HG03520 (cell line): ENCODE results near the gene MED13L.
A peak's percentile ranks its signal among the peaks of the same experiment; 100 is the strongest.

Source experiments
- ATAC-seq: cut with Tn5 transposase; IDR thresholded peaks from one replicate; pipeline ENCODE4 v1.9.1; 2021; ENCODE audit warnings: mild to moderate bottlenecking, moderate library complexity; ENCODE audit not compliant: unreplicated experiment

MED13L gene

DNA sequence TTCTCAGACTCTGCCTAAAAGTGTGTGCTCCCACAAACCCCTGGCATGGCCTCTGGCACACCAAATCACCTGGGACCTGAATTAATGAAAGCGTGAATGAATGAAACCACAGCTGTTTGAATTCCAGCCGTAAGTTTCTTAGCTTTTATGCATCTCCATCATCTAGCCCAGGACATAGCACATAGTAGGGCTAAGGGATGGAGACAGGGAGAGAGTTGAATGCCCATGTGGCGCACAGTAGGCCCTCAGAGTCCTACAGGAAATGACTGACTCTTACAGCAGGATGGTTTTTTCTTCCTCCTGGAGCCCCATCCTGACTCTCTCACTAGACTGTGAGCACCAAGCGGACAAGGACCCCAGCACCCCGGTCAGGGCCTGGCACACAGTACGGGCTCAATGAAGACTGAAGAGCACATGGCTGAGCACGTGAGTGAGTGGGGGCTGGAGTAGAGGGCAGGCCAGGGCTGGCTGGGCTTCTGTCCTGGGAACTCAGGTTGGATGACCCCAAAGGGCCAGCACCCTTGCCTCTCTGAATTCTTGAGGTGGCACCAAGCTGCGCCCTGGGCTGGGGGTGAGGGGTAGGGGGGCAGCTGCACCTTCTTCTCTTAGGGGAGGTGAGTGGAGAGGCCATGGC, 351.3 kb downstream of the MED13L start:
- ATAC-seq, result no peak

DNA sequence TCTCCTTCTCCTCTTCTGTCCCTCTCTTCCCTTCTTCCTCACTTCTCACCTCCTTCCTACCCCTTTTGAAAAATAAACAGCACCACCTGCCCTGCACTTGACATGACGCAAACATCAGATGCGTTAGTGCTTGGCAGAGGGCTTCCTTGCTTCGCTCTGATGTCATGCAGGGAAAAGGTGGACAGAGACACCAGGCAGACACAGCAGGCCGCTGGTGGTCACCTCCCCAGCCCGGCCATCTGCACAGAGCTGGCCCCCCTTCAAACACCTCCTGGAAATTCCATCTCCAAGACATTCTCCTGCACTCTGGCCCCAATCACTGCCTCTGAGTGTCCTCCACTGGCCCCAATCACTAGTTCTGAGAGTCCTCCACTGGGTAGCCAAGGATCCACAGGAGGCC, 353.6 kb downstream of the MED13L start:
- ATAC-seq, result no peak

DNA sequence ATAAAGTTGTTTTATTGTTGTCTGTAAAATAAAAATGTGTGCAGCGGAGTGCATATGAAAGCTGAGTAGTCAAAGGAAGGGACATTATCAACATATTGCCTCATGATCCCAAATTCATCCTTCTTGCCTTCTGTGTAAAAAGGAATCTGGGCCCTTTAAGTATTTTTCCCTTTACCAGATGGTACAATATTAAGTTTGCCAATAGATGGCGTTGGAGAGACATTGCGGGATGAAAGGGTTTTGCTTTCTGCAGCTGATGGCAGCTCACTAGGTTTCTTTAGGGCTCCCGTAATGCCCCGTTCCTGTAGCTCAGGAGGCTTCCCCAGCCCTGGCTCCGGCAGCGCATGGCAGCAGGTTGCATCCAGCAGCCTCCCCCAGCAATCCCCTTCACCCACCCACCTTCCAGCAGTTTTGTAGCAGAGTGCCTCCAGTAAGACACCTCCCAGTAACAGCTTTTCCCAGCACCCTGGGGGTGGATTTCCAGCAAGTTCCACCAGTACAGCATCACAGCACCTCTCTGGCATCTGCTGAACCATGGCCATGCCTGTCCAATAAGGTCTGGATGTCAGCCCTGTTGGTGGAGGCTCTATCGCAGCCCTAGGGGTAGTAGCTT, 354.4 kb downstream of the MED13L start:
- no peak for ATAC-seq

DNA sequence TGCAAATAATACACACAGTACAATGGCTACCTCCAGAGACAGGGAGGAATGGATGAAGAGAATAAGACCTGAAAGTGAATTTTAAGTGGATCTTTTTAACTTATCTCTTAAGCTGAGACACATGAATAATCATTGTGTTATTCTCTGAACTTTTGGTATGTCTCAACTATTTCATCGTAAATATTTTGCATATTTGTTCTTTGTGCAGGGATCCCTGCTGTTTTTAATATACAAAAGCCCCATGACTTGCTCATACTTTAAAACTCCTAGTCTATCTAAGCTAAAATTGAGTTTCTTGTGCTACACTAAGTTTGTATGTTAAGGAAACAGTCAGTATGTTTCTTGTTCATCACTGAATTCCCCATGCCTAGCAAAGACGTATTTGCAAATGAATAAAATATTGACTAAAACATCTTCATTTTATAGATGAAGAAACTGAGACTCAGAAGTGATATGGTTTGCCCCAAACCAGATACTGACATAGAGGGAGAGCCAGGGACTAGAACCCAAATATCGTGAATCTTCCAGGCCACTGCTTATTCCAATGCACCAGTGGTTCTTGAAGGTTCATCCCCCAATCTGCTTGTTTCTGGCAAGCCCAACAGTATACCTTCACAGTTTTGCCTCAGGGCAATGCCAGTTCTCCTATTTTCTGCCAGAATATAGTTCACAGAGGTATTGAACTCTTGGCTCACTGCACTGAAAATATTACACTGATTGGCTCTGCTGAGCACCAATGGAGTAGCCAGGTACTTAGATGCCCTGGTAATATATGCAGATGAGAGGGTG, 356.9 kb downstream of the MED13L start:
- no peak for ATAC-seq

DNA sequence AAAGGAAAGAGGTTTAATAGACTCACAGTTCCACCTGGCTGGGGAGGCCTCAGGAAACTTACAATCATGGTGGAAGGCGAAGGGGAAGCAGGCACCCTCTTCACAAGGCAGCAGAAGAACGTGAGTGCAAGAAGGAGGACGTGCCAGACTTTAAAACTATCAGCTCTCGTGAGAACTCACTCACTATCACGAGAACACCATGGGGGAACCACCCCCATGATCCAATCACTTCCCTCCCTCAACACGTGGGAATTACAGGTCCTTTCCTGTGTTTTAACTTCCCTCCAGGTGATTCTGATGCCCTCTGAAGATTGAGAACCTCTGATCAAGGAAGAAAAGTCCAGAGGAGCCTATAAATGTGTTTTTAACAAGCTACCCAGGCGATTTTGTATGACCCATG, 358.7 kb downstream of the MED13L start:
- no peak for ATAC-seq

DNA sequence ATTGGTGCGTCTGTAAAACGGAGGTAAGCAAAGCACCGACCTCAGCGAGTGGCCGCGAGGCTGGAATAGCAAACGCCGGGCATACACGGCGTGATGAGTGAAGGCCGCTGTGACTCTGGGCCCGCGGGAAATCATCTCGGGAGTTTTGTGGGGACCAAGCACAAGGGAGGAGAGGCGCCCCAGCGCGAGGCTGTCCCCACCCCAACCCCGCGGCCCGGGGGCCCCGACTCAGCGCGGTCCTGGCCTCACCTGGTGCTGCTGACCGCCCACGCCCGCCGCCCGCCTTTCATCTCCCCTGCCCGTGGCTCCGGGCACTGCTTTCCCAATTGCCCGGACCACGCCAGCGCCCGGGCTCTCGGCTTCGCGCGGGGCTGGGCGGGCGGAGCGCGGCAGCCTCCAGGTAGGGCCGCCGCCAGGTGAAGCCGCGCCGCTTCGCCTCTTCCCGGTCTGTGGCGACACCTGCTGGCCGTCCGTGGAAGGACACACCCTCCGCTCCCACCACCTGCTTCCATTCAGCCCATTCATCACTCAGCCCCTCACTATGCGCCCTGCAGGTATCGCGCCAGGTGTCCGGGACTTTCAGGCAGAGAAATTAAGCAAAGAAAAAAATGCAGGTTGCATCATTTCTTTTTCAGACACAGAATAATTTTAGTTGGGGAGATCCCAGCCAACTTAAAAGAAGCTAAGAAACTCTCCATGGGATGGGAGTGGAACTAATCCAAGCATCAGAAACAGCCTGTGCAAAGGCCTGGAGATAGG, 360.4 kb downstream of the MED13L start:
- ATAC-seq, result peak; percentile 71

DNA sequence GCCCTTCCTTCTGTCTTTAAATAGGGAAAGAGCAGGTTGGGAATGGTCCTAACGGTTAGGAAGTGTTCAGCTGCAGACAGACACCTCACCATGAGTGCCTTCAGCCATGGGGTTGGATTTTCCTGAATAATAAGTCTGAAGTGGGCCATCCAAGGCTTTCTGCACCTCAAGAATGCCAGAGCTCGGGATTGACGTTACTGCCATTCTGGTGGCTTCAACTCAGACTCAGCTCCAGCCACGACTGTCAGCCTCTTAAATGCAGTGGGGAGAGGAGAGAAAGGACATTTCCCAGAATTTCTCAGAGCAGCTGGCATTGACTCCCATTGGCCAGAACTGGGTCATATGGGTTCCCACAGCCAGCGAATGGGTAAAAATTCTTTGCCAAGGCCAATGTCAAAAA, 363.4 kb downstream of the MED13L start:
- ATAC-seq, result no peak

DNA sequence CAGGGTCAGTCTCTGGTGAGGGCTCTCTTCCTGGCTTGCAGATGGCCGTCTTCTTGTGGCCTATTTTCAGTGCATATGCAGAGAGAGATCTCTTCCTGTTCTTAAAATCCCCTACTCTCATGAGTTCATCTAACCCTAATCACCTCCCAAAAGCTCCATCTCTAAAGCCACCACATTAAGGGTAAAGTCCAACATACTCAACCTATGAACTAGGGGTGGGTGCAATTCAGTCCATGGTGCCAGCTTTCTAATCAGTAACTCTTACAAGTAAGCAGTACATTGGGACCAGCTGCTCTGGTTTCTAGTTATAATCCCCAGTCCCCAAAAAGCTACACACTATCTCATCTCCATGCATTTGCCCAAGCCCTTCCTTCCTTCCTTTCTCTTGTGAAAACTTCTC, 365.1 kb downstream of the MED13L start:
- no peak for ATAC-seq

DNA sequence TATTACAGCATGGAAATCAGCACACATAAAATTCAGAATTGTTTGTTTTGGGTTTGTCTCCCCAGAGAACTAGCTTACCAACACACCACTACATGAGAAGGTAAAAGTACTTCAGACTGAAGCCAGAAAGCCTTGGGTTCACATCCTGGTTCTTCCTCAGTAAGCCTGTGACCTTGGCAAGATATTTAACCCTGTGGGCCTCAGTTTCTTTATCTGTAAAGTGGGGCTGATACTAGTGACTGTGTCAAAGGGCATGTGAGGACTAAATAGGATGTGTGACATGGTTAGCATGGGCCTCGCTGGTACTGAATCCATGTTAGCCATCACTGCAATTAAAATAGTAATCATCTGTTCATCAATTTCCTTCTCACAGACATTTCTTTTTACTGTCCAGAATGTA, 366.1 kb downstream of the MED13L start:
- no peak for ATAC-seq

DNA sequence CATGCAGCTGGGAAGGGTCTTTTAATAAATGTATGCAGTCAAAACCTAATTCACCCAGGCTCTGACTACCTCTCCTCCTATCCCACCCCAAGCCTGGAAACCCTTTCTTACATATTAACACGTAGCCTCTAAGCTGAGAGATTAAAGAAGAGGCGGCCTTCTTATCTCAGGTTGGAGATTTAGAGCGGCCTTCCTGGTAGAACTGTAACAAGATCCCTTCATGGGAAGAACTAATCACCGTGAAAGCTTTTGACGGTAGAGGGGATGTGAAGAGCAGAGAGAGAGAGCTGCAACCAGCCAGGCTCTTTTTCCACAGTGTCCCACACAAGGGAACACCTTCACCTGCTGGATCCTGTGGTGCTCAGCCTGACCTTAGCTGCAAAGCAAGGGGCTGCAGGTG, 367.4 kb downstream of the MED13L start:
- no peak for ATAC-seq
